Measurements from ENCODE around the gene DTNB. TPM values are rescaled to one million over a fixed set of nuclear protein-coding genes. Genes with fewer than 3 reads are reported as not detected.
"Not testable (repeated sequence)": the region's sequence is repeated elsewhere in the genome, so short reads cannot be mapped to it uniquely, and the experiment has no call there.

DTNB gene
- total and polyA plus RNA-seq, 2 of the 4 experiments (the other 2 are of a cell fraction): 3.8 to 5.3 TPM

DNA sequence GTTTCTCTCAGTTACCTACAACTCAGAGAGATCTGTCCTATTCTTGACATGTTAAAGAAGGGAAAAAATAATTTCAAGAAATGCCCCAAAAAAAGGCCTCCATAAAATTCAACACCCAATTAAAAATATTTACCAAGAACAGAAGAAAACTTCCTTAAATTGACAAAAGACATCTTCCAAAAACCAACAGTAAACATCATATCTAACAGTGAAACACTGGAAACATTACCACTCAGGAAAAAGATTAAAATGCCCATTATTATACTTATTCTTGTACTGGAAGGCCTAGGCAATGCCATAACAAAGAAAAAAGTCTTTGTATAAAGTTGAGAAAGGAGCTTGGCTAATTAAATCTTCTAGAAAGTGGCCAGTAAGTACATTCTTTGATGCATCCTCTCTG, 7.2 kb downstream of the DTNB start:
- H4K8ac ChIP-seq (ENCODE audit: low read depth in 2 of 2, low read length in 2 of 2): no peak overlapping the region
- H2AK5ac ChIP-seq (ENCODE audit: low read depth, low read length): no peak overlapping the region
- no peak overlapping the region for H3K4me2 ChIP-seq (ENCODE audit: low read depth, low read length)
- H3K9me1 ChIP-seq (ENCODE audit: insufficient read depth, low read length): no peaks in the 10 kb centered on the region
- no peak overlapping the region for H3K4me3 ChIP-seq (ENCODE audit: insufficient read depth, low read depth, low read length)
- in situ Hi-C loops (cut with MboI; ENCODE audit: low sequenced_read_pairs): no loop called here
- dilution Hi-C loops (cut with HindIII; ENCODE audit: low sequenced_read_pairs, unreplicated experiment): no loop called here
- H4K5ac ChIP-seq (ENCODE audit: low read depth, low read length): no peak overlapping the region
- H2BK5ac ChIP-seq (ENCODE audit: low read depth, low read length, poor library complexity, severe bottlenecking): no peak overlapping the region
- no peaks in the 10 kb centered on the region for H3K9me3 ChIP-seq (ENCODE audit: control insufficient read depth, insufficient read depth, low read length)
- POLR2A ChIA-PET (ENCODE audit: unreplicated experiment): no interaction called here
- H2AK9ac ChIP-seq (replicated peaks; ENCODE audit: low read depth, low read length, poor library complexity): no peak overlapping the region
- ATAC-seq (ENCODE audit: low read depth): no peak
- no TSS peak for BruUV-seq (replicated peaks)
- H3K27ac ChIP-seq (ENCODE audit: insufficient read depth, low read length): no peak overlapping the region
- no peaks in the 10 kb centered on the region for H4K20me1 ChIP-seq (ENCODE audit: insufficient read depth, low read length)
- no peaks in the 10 kb centered on the region for H3K36me3 ChIP-seq (ENCODE audit: control insufficient read depth, insufficient read depth, low read length)
- DNase-seq: no peak
- H3K56ac ChIP-seq (ENCODE audit: extremely low read depth, insufficient read depth, low read length): no peak overlapping the region
- H3K9ac ChIP-seq (ENCODE audit: low read depth, low read length): no peak overlapping the region
- no peak overlapping the region for H2BK120ac ChIP-seq (ENCODE audit: low read depth, low read length)
- no peak overlapping the region for H3K4ac ChIP-seq (ENCODE audit: low read depth, low read length)
- H3K18ac ChIP-seq (ENCODE audit: low read depth, low read length): no peak overlapping the region
- no peak for TF ChIP-seq FOS (IDR thresholded peaks at IDR 0.05; ENCODE audit: low read depth, low read length)
- no peaks in the 10 kb centered on the region for H3K4me1 ChIP-seq (ENCODE audit: control insufficient read depth, insufficient read depth, low read length)
- H3K14ac ChIP-seq (replicated peaks; ENCODE audit: low read depth, low read length): no peak overlapping the region
- H3K27me3 ChIP-seq (ENCODE audit: control insufficient read depth, insufficient read depth, low read length): no peaks in the 10 kb centered on the region; the same call in 1 of the 2 replicates
- no peak overlapping the region for H2BK20ac ChIP-seq (ENCODE audit: low read depth, low read length)
- intact Hi-C loops (cut with micrococcal nuclease): loop anchor here (10.0 kb wide), 1 partner anchor 361 kb away; no protein-coding TSS in a partner anchor
- no peak overlapping the region for H3K23ac ChIP-seq (ENCODE audit: low read depth, low read length)
- H3K79me1 ChIP-seq (ENCODE audit: low read depth in 1 of 2, low read length in 2 of 2): no peaks in the 10 kb centered on the region
- CTCF ChIA-PET: interaction anchor here (5.6 kb wide), 1 partner anchor 59 kb away, joined by 76 read pairs; no protein-coding TSS in a partner anchor
- H4K91ac ChIP-seq (ENCODE audit: insufficient read depth, low read depth, low read length): no peak overlapping the region
- no peak overlapping the region for H2AFZ ChIP-seq (replicated peaks; ENCODE audit: low read length, poor library complexity)
- no peak overlapping the region for H2BK15ac ChIP-seq (ENCODE audit: low read depth, low read length)

DNA sequence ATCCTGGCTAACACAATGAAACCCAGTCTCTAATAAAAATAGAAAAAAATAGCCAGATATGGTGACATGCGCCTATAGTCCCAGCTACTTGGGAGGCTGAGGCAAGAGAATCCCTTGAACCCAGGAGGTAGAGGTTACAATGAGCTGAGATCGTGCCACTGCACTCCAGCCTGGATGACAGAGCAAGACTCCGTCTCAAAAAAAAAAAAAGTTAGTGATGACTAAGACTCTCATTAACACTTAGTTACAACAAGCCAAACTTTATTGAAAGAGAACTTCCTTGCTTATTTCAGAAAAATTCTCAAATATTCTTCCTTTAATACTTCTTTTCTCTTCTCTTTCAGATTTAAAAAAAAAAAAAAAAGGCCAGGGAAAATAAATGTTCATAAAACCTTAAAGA, 7.9 kb downstream of the DTNB start:
- H4K5ac ChIP-seq (ENCODE audit: low read depth, low read length); BruUV-seq (replicated peaks); in situ Hi-C loops (cut with MboI; ENCODE audit: low sequenced_read_pairs); H3K9me1 ChIP-seq (ENCODE audit: insufficient read depth, low read length); H3K14ac ChIP-seq (replicated peaks; ENCODE audit: low read depth, low read length); H3K79me1 ChIP-seq (ENCODE audit: low read depth in 1 of 2, low read length in 2 of 2); H2BK20ac ChIP-seq (ENCODE audit: low read depth, low read length); H2BK15ac ChIP-seq (ENCODE audit: low read depth, low read length); H4K8ac ChIP-seq (ENCODE audit: low read depth in 2 of 2, low read length in 2 of 2); ATAC-seq (ENCODE audit: low read depth); H3K27ac ChIP-seq (ENCODE audit: insufficient read depth, low read length); H3K27me3 ChIP-seq (ENCODE audit: control insufficient read depth, insufficient read depth, low read length); H3K23ac ChIP-seq (ENCODE audit: low read depth, low read length); H4K20me1 ChIP-seq (ENCODE audit: insufficient read depth, low read length); H3K4me3 ChIP-seq (ENCODE audit: insufficient read depth, low read depth, low read length); POLR2A ChIA-PET (ENCODE audit: unreplicated experiment); H3K9ac ChIP-seq (ENCODE audit: low read depth, low read length); H3K9me3 ChIP-seq (ENCODE audit: control insufficient read depth, insufficient read depth, low read length); H2BK5ac ChIP-seq (ENCODE audit: low read depth, low read length, poor library complexity, severe bottlenecking); H2AFZ ChIP-seq (replicated peaks; ENCODE audit: low read length, poor library complexity); H3K18ac ChIP-seq (ENCODE audit: low read depth, low read length); H3K4ac ChIP-seq (ENCODE audit: low read depth, low read length); H2AK9ac ChIP-seq (replicated peaks; ENCODE audit: low read depth, low read length, poor library complexity); H3K56ac ChIP-seq (ENCODE audit: extremely low read depth, insufficient read depth, low read length); dilution Hi-C loops (cut with HindIII; ENCODE audit: low sequenced_read_pairs, unreplicated experiment); DNase-seq; H3K36me3 ChIP-seq (ENCODE audit: control insufficient read depth, insufficient read depth, low read length); H3K4me2 ChIP-seq (ENCODE audit: low read depth, low read length); H4K91ac ChIP-seq (ENCODE audit: insufficient read depth, low read depth, low read length); H3K4me1 ChIP-seq (ENCODE audit: control insufficient read depth, insufficient read depth, low read length); H2BK120ac ChIP-seq (ENCODE audit: low read depth, low read length); H2AK5ac ChIP-seq (ENCODE audit: low read depth, low read length): not testable (repeated sequence)
- intact Hi-C loops (cut with micrococcal nuclease): loop anchor here (2.0 to 10.0 kb wide), 2 partner anchors 143 to 361 kb away; no protein-coding TSS in a partner anchor
- WGBS, 2 experiments (ENCODE audit: extremely low coverage in 2 of 2, insufficient read length in 1 of 2): no CpG with 5 or more reads among the region's 3 CpGs
- CTCF ChIA-PET: interaction anchor here (0.5 to 5.6 kb wide), 14 partner anchors 8 to 315 kb away, joined by 3 to 76 read pairs (median 5); partner anchors contain the start of gene DTNB
